Measurements from ENCODE around the gene DNAJC1.

DNA sequence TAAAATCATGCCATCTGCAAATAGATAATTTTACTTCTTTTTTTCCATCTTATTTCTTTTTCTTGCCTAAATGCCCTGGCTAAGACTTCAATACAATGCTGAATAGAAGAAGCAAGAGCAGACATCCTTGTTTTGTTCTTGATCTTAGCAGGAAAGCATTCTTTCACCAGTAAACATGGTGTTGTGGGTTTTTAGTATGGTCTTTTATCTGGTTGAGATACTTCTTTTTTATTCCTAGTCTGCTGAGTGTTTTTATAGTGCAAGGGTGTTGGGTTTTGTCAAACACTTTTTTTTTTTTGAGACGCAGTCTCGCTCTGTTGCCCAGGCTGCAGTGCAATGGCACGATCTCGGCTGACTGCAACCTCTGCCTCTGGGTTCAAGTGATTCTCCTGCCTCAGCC is 232.3 kb downstream of the DNAJC1 start:
- TF ChIP-seq, protein P1, sequence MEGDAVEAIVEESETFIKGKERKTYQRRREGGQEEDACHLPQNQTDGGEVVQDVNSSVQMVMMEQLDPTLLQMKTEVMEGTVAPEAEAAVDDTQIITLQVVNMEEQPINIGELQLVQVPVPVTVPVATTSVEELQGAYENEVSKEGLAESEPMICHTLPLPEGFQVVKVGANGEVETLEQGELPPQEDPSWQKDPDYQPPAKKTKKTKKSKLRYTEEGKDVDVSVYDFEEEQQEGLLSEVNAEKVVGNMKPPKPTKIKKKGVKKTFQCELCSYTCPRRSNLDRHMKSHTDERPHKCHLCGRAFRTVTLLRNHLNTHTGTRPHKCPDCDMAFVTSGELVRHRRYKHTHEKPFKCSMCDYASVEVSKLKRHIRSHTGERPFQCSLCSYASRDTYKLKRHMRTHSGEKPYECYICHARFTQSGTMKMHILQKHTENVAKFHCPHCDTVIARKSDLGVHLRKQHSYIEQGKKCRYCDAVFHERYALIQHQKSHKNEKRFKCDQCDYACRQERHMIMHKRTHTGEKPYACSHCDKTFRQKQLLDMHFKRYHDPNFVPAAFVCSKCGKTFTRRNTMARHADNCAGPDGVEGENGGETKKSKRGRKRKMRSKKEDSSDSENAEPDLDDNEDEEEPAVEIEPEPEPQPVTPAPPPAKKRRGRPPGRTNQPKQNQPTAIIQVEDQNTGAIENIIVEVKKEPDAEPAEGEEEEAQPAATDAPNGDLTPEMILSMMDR (IDR thresholded peaks at IDR 0.05) = no peak
- no peak for TF ChIP-seq POLR2A (IDR thresholded peaks at IDR 0.05)
- TF ChIP-seq POLR2AphosphoS5 (IDR thresholded peaks at IDR 0.05) = no peak
